H9 (cell line): ENCODE data around the gene CALY. TPM values are rescaled to one million over a fixed set of nuclear protein-coding genes. Genes with fewer than 3 reads are reported as not detected.

Experiments used
- DNase-seq: peaks from one replicate; pipeline ENCODE4 v3.0.0-alpha.2; 2017
- H2AFZ ChIP-seq: one replicate; pipeline ENCODE4 v1.6.1; 2013; ENCODE audit warnings: mild to moderate bottlenecking, low read length, control low read depth, moderate library complexity
- H2AK5ac ChIP-seq: 2 replicates; pipeline ENCODE4 v1.6.1; 2013; ENCODE audit warnings: low read length, control low read depth, mixed read lengths; ENCODE audit not compliant: insufficient read length
- H2BK120ac ChIP-seq: one replicate; pipeline ENCODE4 v1.6.1; 2013; ENCODE audit warnings: low read depth, mild to moderate bottlenecking, low read length, control low read depth, inconsistent platforms; ENCODE audit not compliant: poor library complexity, severe bottlenecking
- H2BK12ac ChIP-seq: 2 replicates; pipeline ENCODE4 v1.6.1; 2013; ENCODE audit warnings: low read length, control low read depth, mixed read lengths, low read depth; ENCODE audit not compliant: insufficient read length
- H2BK15ac ChIP-seq: 2 replicates; pipeline ENCODE4 v1.6.1; 2013; ENCODE audit warnings: low read depth, low read length, control low read depth
- H2BK20ac ChIP-seq: one replicate; pipeline ENCODE4 v1.6.1; 2013; ENCODE audit warnings: low read depth, mild to moderate bottlenecking, low read length, control low read depth, inconsistent platforms; ENCODE audit not compliant: poor library complexity, severe bottlenecking
- H2BK5ac ChIP-seq: 2 replicates; pipeline ENCODE4 v1.6.1; 2013; ENCODE audit warnings: low read length, control low read depth, mixed read lengths; ENCODE audit not compliant: insufficient read length
- H3K14ac ChIP-seq: 2 replicates; pipeline ENCODE4 v1.6.1; 2013; ENCODE audit warnings: low read length, control low read depth; ENCODE audit not compliant: insufficient read depth
- H3K18ac ChIP-seq: 2 replicates; pipeline ENCODE4 v1.6.1; 2013; ENCODE audit warnings: low read depth, mild to moderate bottlenecking, mixed read lengths, low read length, control low read depth; ENCODE audit not compliant: insufficient read length
- H3K23ac ChIP-seq: 2 replicates; pipeline ENCODE4 v1.6.1; 2013; ENCODE audit warnings: low read length, control low read depth, mixed read lengths, low read depth; ENCODE audit not compliant: insufficient read length
- H3K23me2 ChIP-seq: 2 replicates; pipeline ENCODE4 v1.6.1; 2013; ENCODE audit warnings: low read depth, mild to moderate bottlenecking, mixed read lengths, low read length, control low read depth; ENCODE audit not compliant: insufficient read length, poor library complexity, severe bottlenecking
- H3K27ac ChIP-seq: 2 replicates; pipeline ENCODE4 v1.5.1; 2013; ENCODE audit warnings: low read length, control low read depth, mixed read lengths, low read depth; ENCODE audit not compliant: insufficient read length
- H3K27me3 ChIP-seq: 2 replicates; pipeline ENCODE4 v1.6.1; 2013; ENCODE audit warnings: low read length, control low read depth, inconsistent platforms; ENCODE audit not compliant: insufficient read depth
- H3K4ac ChIP-seq: 2 replicates; pipeline ENCODE4 v1.6.1; 2013; ENCODE audit warnings: low read depth, mild to moderate bottlenecking, control low read depth, inconsistent platforms, low read length, moderate library complexity
- H3K4me1 ChIP-seq: 2 replicates; pipeline ENCODE4 v1.6.1; 2013; ENCODE audit warnings: low read length, control low read depth, inconsistent platforms; ENCODE audit not compliant: insufficient read depth
- H3K4me2 ChIP-seq: 2 replicates; pipeline ENCODE4 v1.6.1; 2013; ENCODE audit warnings: low read length, control low read depth, mixed read lengths; ENCODE audit not compliant: insufficient read length, insufficient read depth
- H3K56ac ChIP-seq: 2 replicates; pipeline ENCODE4 v1.6.1; 2013; ENCODE audit warnings: low read depth, mild to moderate bottlenecking, mixed read lengths, low read length, control low read depth; ENCODE audit not compliant: insufficient read length
- H3K79me1 ChIP-seq: 2 replicates; pipeline ENCODE4 v1.6.1; 2013; ENCODE audit warnings: low read depth, mild to moderate bottlenecking, moderate library complexity, low read length, control low read depth, inconsistent platforms; ENCODE audit not compliant: insufficient read depth, poor library complexity, severe bottlenecking
- H3K79me2 ChIP-seq: 2 replicates; pipeline ENCODE4 v1.6.1; 2013; ENCODE audit warnings: low read length, control low read depth, inconsistent platforms; ENCODE audit not compliant: insufficient read depth
- H3K9ac ChIP-seq: 2 replicates; pipeline ENCODE4 v1.6.1; 2013; ENCODE audit warnings: low read length, control low read depth, mixed read lengths; ENCODE audit not compliant: insufficient read length; ENCODE audit errors: extremely low read depth
- H3K9me3 ChIP-seq: one replicate; pipeline ENCODE4 v1.6.1; 2013; ENCODE audit warnings: low read depth, low read length, inconsistent platforms; ENCODE audit not compliant: control insufficient read depth
- H3T11ph ChIP-seq: one replicate; pipeline ENCODE4 v1.6.1; 2013; ENCODE audit warnings: mild to moderate bottlenecking, low read length, control low read depth, inconsistent platforms
- H4K20me1 ChIP-seq: one replicate; pipeline ENCODE4 v1.6.1; 2013; ENCODE audit not compliant: control insufficient read depth, insufficient read length, insufficient read depth
- H4K5ac ChIP-seq: 2 replicates; pipeline ENCODE4 v1.6.1; 2013; ENCODE audit warnings: low read depth, mild to moderate bottlenecking, mixed read lengths, low read length, control low read depth; ENCODE audit not compliant: insufficient read length
- H4K8ac ChIP-seq: replicated peaks from 2 replicates; pipeline ENCODE4 v1.6.1; 2013; ENCODE audit warnings: low read length, control low read depth, mixed read lengths, low read depth; ENCODE audit not compliant: insufficient read length
- H4K91ac ChIP-seq: 2 replicates; pipeline ENCODE4 v1.6.1; 2013; ENCODE audit warnings: low read depth, mild to moderate bottlenecking, moderate library complexity, mixed read lengths, low read length, control low read depth; ENCODE audit not compliant: insufficient read length
- H3K27ac Mint-ChIP-seq, 3 experiments: 2 replicates in 2 of 3; 3 replicates in 1 of 3; pipeline ENCODE4 v1.8.0; 2020 to 2021; ENCODE audit warnings: mixed read lengths in 3 of 3, mild to moderate bottlenecking in 1 of 3, moderate library complexity in 1 of 3
- H3K27me3 Mint-ChIP-seq: 2 replicates; pipeline ENCODE4 v1.8.0; 2021; ENCODE audit warnings: low read depth, mild to moderate bottlenecking, moderate library complexity, mixed read lengths
- H3K36me3 Mint-ChIP-seq, 3 experiments: 2 replicates in 2 of 3; 3 replicates in 1 of 3; pipeline ENCODE4 v1.8.0; 2020 to 2021; ENCODE audit warnings: low read depth in 3 of 3, mixed read lengths in 3 of 3; ENCODE audit not compliant: insufficient read depth in 1 of 3
- H3K4me1 Mint-ChIP-seq, 2 experiments: 2 replicates each; pipeline ENCODE4 v1.8.0; 2020; ENCODE audit warnings: mixed read lengths in 2 of 2
- H3K4me3 Mint-ChIP-seq, 2 experiments: 2 replicates in 1 of 2; 3 replicates in 1 of 2; pipeline ENCODE4 v1.8.0; 2020 to 2021; ENCODE audit warnings: mild to moderate bottlenecking in 2 of 2, mixed read lengths in 2 of 2, moderate library complexity in 1 of 2
- H3K9me3 Mint-ChIP-seq, 2 experiments: 2 replicates in 1 of 2; 3 replicates in 1 of 2; pipeline ENCODE4 v1.8.0; 2020; ENCODE audit warnings: mild to moderate bottlenecking in 2 of 2, mixed read lengths in 2 of 2, moderate library complexity in 1 of 2
- WGBS: extraction: QIAGEN DNeasy Blood & Tissue Kit; methylation state at CpG from one replicate; pipeline ENCODE4 v1.1.7; 2013; ENCODE audit warnings: missing lambda C conversion rate, low lambda C conversion rate, mixed read lengths; ENCODE audit not compliant: insufficient read length; ENCODE audit errors: extremely low coverage; 5-methylcytosine and 5-hydroxymethylcytosine counted together
- total RNA-seq: library from RNA; stranded (reverse); gene quantifications from 2 replicates; pipeline ENCODE4 v1.2.1, GENCODE V29; 2021
- TF ChIP-seq, protein P1 (sequence below): fragments of 200-600 bp; sonication (generic); conservative IDR thresholded peaks from 3 replicates; pipeline ENCODE4 v1.8.0; 2021; ENCODE audit warnings: antibody characterized with exemption, mild to moderate bottlenecking

CALY gene
- total RNA-seq, 1 experiment from 2014 or later = 2.9 TPM

DNA sequence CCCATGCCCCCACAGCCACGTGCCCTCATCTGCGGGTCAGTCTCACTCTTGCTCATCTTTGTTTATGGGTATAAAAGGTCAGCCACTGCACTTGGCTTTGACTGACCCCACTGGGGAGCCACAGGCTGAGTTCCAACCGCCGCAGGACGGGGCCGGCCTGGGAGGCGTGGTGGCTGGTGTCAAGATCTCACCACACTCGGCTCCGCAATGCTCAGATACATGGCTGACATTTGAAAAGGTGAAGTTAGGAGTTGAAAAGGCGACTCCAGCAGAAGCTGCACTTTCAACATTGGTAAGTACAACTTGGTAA is 42.9 kb downstream of the CALY start:
- no peaks in the 10 kb centered on the region for H3K9me3 ChIP-seq
- H3K27me3 ChIP-seq = no peaks in the 10 kb centered on the region
- no peaks in the 10 kb centered on the region for H3K27me3 Mint-ChIP-seq
- no peak overlapping the region for H2BK12ac ChIP-seq
- no peak overlapping the region for H4K5ac ChIP-seq
- H4K20me1 ChIP-seq = no peaks in the 10 kb centered on the region
- no peak for DNase-seq
- no peak overlapping the region for H3K18ac ChIP-seq
- H3K4me1 ChIP-seq = no peaks in the 10 kb centered on the region
- TF ChIP-seq, protein P1, sequence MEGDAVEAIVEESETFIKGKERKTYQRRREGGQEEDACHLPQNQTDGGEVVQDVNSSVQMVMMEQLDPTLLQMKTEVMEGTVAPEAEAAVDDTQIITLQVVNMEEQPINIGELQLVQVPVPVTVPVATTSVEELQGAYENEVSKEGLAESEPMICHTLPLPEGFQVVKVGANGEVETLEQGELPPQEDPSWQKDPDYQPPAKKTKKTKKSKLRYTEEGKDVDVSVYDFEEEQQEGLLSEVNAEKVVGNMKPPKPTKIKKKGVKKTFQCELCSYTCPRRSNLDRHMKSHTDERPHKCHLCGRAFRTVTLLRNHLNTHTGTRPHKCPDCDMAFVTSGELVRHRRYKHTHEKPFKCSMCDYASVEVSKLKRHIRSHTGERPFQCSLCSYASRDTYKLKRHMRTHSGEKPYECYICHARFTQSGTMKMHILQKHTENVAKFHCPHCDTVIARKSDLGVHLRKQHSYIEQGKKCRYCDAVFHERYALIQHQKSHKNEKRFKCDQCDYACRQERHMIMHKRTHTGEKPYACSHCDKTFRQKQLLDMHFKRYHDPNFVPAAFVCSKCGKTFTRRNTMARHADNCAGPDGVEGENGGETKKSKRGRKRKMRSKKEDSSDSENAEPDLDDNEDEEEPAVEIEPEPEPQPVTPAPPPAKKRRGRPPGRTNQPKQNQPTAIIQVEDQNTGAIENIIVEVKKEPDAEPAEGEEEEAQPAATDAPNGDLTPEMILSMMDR = no peak
- no peak overlapping the region for H3K4ac ChIP-seq
- H3K79me2 ChIP-seq = no peaks in the 10 kb centered on the region
- H3K56ac ChIP-seq = no peak overlapping the region
- no peak overlapping the region for H2AFZ ChIP-seq
- H2BK20ac ChIP-seq = no peak overlapping the region
- H3K9me3 Mint-ChIP-seq = no peaks in the 10 kb centered on the region
- H3K14ac ChIP-seq = no peak overlapping the region
- H2AK5ac ChIP-seq = no peak overlapping the region
- no peak overlapping the region for H3T11ph ChIP-seq
- no peak overlapping the region for H3K9ac ChIP-seq
- H4K91ac ChIP-seq = no peak overlapping the region
- H3K23ac ChIP-seq = no peak overlapping the region
- no peaks in the 10 kb centered on the region for H3K79me1 ChIP-seq
- H3K4me3 Mint-ChIP-seq = no peak overlapping the region
- no peak overlapping the region for H4K8ac ChIP-seq
- peaks cover 23 to 72% (median 66%) of the 10 kb centered on the region in 3 experiments for H3K36me3 Mint-ChIP-seq
- no peak overlapping the region for H2BK15ac ChIP-seq
- no peak overlapping the region for H3K27ac ChIP-seq
- H3K4me1 Mint-ChIP-seq = no peaks in the 10 kb centered on the region
- no peak overlapping the region for H2BK120ac ChIP-seq
- WGBS = no CpG with 5 or more reads among the region's 10 CpGs
- no peak overlapping the region for H3K4me2 ChIP-seq
- no peak overlapping the region for H3K27ac Mint-ChIP-seq
- no peak overlapping the region for H2BK5ac ChIP-seq
- H3K23me2 ChIP-seq = no peaks in the 10 kb centered on the region
